Measurements from ENCODE around the gene SLCO4A1. TPM values are rescaled to one million over a fixed set of nuclear protein-coding genes. Genes with fewer than 3 reads are reported as not detected.

Gene SLCO4A1
- total RNA-seq, 2 donors from 2014 or later, result 2.9 to 5.0 TPM

DNA sequence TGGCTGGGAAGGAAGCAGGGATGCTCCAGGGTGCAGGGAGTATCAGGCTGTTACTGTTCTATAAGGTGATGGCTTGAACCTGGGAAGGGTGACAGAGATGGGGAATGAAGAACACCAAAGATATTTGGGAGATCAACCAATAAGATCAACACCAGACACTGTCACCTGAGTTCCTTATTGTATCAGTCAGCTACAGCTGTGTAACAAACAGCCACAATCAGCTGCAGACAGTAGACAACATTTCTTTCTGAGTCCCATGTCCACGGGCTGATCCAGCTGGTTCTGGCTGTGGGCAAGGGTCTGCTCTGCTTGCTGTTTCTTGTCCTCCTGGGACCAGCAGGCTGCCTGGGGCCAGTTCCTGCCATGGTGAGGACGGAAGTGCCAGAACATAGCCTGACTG lies 31.3 kb upstream of the SLCO4A1 start:
- Mint-ChIP-seq H3K4me1 (no peaks in the 10 kb centered on the region), H3K27ac (no peak overlapping the region), H3K4me3 (no peak overlapping the region), H3K36me3 (ENCODE audit: low read depth) (no peaks in the 10 kb centered on the region), H3K9me3 (peaks cover 5% of the 10 kb centered on the region), H3K27me3 (ENCODE audit: insufficient read depth) (no peaks in the 10 kb centered on the region)
- 86 to 95% methylated on average over 1 to 2 of the region's 2 CpGs for WGBS, 2 experiments (ENCODE audit: insufficient coverage in 1 of 2, insufficient read length in 1 of 2)
- DNase-seq, result no peak
- H3K4me1 ChIP-seq (ENCODE audit: control insufficient read depth, insufficient read depth, low read length), result no peaks in the 10 kb centered on the region
- no peaks in the 10 kb centered on the region for H3K36me3 ChIP-seq (ENCODE audit: control insufficient read depth, insufficient read depth, low read length)
- H3K9me3 ChIP-seq (ENCODE audit: control insufficient read depth, low read length), result no peaks in the 10 kb centered on the region
- no peak overlapping the region for H3K27ac ChIP-seq (ENCODE audit: low read depth, low read length)
- H3K4me3 ChIP-seq (ENCODE audit: low read length), result no peak overlapping the region
- no peak overlapping the region for H3K9ac ChIP-seq (ENCODE audit: extremely low read depth, low read length, poor library complexity, severe bottlenecking)
- H3K27me3 ChIP-seq (ENCODE audit: control insufficient read depth, insufficient read depth, low read length, poor library complexity, severe bottlenecking), result no peaks in the 10 kb centered on the region
- TF ChIP-seq, protein P1, sequence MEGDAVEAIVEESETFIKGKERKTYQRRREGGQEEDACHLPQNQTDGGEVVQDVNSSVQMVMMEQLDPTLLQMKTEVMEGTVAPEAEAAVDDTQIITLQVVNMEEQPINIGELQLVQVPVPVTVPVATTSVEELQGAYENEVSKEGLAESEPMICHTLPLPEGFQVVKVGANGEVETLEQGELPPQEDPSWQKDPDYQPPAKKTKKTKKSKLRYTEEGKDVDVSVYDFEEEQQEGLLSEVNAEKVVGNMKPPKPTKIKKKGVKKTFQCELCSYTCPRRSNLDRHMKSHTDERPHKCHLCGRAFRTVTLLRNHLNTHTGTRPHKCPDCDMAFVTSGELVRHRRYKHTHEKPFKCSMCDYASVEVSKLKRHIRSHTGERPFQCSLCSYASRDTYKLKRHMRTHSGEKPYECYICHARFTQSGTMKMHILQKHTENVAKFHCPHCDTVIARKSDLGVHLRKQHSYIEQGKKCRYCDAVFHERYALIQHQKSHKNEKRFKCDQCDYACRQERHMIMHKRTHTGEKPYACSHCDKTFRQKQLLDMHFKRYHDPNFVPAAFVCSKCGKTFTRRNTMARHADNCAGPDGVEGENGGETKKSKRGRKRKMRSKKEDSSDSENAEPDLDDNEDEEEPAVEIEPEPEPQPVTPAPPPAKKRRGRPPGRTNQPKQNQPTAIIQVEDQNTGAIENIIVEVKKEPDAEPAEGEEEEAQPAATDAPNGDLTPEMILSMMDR (conservative IDR thresholded peaks at IDR 0.05), result no peak

DNA sequence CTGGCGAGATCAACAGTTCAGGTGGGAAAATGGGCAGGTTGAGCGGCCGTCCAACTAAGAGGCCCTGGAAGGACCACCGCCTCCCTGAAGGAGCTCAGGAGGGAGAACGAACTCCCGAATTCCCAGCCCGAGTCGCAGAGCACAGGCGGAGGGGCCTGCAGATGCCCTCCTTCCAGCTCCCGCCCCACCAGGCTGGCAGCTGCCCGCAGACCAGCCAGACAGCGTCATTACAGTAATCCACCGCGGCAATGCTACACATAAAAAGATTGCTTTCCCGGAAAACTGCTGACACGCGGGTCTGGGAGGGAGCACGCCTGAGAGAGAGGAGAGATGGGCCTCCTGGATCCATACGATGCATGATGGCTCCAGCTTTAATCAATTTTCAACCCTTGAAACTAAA lies 30.5 kb upstream of the SLCO4A1 start:
- H3K4me1 Mint-ChIP-seq, result no peaks in the 10 kb centered on the region
- TF ChIP-seq, protein P1 (conservative IDR thresholded peaks at IDR 0.05), result no peak
- H3K27ac Mint-ChIP-seq, result no peak overlapping the region
- no peak overlapping the region for H3K4me3 ChIP-seq (ENCODE audit: low read length)
- H3K4me1 ChIP-seq (ENCODE audit: control insufficient read depth, insufficient read depth, low read length), result no peaks in the 10 kb centered on the region
- H3K36me3 Mint-ChIP-seq (ENCODE audit: low read depth), result no peaks in the 10 kb centered on the region
- H3K9me3 ChIP-seq (ENCODE audit: control insufficient read depth, low read length), result no peaks in the 10 kb centered on the region
- no peak overlapping the region for H3K4me3 Mint-ChIP-seq
- no peaks in the 10 kb centered on the region for H3K36me3 ChIP-seq (ENCODE audit: control insufficient read depth, insufficient read depth, low read length)
- no peaks in the 10 kb centered on the region for H3K27me3 Mint-ChIP-seq (ENCODE audit: insufficient read depth)
- H3K9me3 Mint-ChIP-seq, result peaks cover 5% of the 10 kb centered on the region
- H3K27ac ChIP-seq (ENCODE audit: low read depth, low read length), result no peak overlapping the region
- no peak for DNase-seq
- no peak overlapping the region for H3K9ac ChIP-seq (ENCODE audit: extremely low read depth, low read length, poor library complexity, severe bottlenecking)
- H3K27me3 ChIP-seq (ENCODE audit: control insufficient read depth, insufficient read depth, low read length, poor library complexity, severe bottlenecking), result no peaks in the 10 kb centered on the region
- 89 to 91% methylated on average over 19 of the region's 19 CpGs for WGBS, 2 experiments (ENCODE audit: insufficient coverage in 1 of 2, insufficient read length in 1 of 2)

DNA sequence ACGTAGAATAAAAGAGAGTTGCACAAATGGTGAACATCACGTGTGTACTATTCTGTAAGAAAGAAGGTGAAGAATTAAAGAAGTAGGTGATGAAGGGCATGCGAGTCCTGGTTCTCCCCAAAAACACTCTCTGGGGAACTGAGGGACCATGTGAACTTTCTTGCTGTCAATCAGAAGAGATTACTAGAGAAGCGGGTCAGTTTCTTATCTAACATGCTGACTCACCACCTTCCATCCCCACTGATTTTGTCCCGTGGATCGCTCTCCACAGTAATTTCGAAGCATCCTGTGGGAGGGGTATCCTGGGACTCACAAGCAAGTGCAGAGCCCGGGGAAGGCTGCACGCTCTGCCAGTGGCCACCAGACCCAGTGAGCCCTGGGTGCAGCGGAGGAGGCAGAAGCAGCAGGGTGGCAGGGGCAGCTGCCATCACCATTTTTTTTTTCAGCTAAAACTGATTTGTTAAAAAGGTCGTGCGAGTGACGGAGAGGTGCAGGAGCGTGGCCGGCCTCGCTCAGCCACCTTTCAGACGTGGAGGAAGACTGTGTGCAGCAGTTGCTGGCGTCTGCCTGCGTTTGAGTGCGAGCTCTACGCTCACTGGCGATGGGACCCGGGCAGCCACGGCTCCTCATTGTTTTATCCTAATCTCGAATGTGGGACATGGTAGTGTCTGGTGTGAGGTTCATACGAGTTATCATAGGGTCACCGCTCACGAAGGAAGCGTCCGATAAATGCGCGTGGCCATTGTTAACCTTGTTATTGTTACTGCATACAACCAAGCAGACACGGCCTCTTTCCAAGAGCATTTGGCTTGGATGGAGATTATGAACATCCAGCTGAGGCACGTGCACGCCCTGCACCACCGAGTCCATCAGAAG lies 28.0 kb upstream of the SLCO4A1 start:
- Mint-ChIP-seq H3K4me1 (peaks cover 3% of the 10 kb centered on the region), H3K27me3 (ENCODE audit: insufficient read depth) (no peaks in the 10 kb centered on the region), H3K27ac (no peak overlapping the region), H3K9me3 (peaks cover 5% of the 10 kb centered on the region), H3K36me3 (ENCODE audit: low read depth) (no peaks in the 10 kb centered on the region), H3K4me3 (no peak overlapping the region)
- H3K9me3 ChIP-seq (ENCODE audit: control insufficient read depth, low read length), result no peaks in the 10 kb centered on the region
- DNase-seq, result no peak
- TF ChIP-seq, protein P1 (conservative IDR thresholded peaks at IDR 0.05), result no peak
- WGBS, 2 experiments (ENCODE audit: insufficient coverage in 1 of 2, insufficient read length in 1 of 2), result 87 to 88% methylated on average over 26 to 36 of the region's 36 CpGs
- no peaks in the 10 kb centered on the region for H3K27me3 ChIP-seq (ENCODE audit: control insufficient read depth, insufficient read depth, low read length, poor library complexity, severe bottlenecking)
- no peaks in the 10 kb centered on the region for H3K4me1 ChIP-seq (ENCODE audit: control insufficient read depth, insufficient read depth, low read length)
- no peak overlapping the region for H3K4me3 ChIP-seq (ENCODE audit: low read length)
- no peak overlapping the region for H3K9ac ChIP-seq (ENCODE audit: extremely low read depth, low read length, poor library complexity, severe bottlenecking)
- H3K36me3 ChIP-seq (ENCODE audit: control insufficient read depth, insufficient read depth, low read length), result no peaks in the 10 kb centered on the region
- H3K27ac ChIP-seq (ENCODE audit: low read depth, low read length), result no peak overlapping the region
